AML-193 (cell line): ENCODE measurements around the gene NAP1L4.

Source experiments
- DNase-seq, 2 experiments: peaks; one replicate each; lab custom pipeline; 2025; lab: John Stamatoyannopoulos, UW

The NAP1L4 gene

GRCh38 chr11:2992234-2992996 is at the start of gene NAP1L4:
NAP1L4 (minus strand) TSS chr11:2992329; CDS start chr11:2979220, 13,109 bp downstream.
- DNase-seq, result peak; percentile 94 to 96

GRCh38 chr11:3040881-3041280 is 48.8 kb upstream of the NAP1L4 start:
- no peak for DNase-seq

- no peak for DNase-seq
Measured at GRCh38 chr11:3037945-3038271, 45.8 kb upstream of the NAP1L4 start.

GRCh38 chr11:3037040-3037944 is 45.2 kb upstream of the NAP1L4 start:
- peak; percentile 35 to 61 for DNase-seq

GRCh38 chr11:3036419-3036818 is 44.3 kb upstream of the NAP1L4 start:
- DNase-seq, result no peak

GRCh38 chr11:3035333-3035732 is 43.2 kb upstream of the NAP1L4 start:
- DNase-seq, result no peak

GRCh38 chr11:3030289-3031070 is 38.4 kb upstream of the NAP1L4 start:
- no peak for DNase-seq

- DNase-seq, result no peak
Measured at GRCh38 chr11:3028813-3029212, 36.7 kb upstream of the NAP1L4 start.

GRCh38 chr11:3026803-3027202 is 34.7 kb upstream of the NAP1L4 start:
- no peak for DNase-seq

- DNase-seq, result no peak
Measured at GRCh38 chr11:3022982-3023381, 30.9 kb upstream of the NAP1L4 start.

GRCh38 chr11:3022300-3022967 is 30.3 kb upstream of the NAP1L4 start:
- peak; percentile 65 to 74 for DNase-seq

- peak in 1 of 2 experiments; percentile 23 for DNase-seq
Measured at GRCh38 chr11:3021125-3021524, 29.0 kb upstream of the NAP1L4 start.

GRCh38 chr11:3020011-3020410 is 27.9 kb upstream of the NAP1L4 start:
- no peak for DNase-seq

GRCh38 chr11:3018596-3018995 is 26.5 kb upstream of the NAP1L4 start:
- DNase-seq, result no peak

GRCh38 chr11:3016861-3017260 is 24.7 kb upstream of the NAP1L4 start:
- peak in 1 of 2 experiments; percentile 3 for DNase-seq

- no peak for DNase-seq
Measured at GRCh38 chr11:3015796-3016195, 23.7 kb upstream of the NAP1L4 start.

- no peak for DNase-seq
Measured at GRCh38 chr11:3014943-3015342, 22.8 kb upstream of the NAP1L4 start.

- DNase-seq, result no peak
Measured at GRCh38 chr11:3014057-3014938, 22.2 kb upstream of the NAP1L4 start.

GRCh38 chr11:3011891-3012885 is 20.1 kb upstream of the NAP1L4 start:
- no peak for DNase-seq
